Inflammatory macrophage treated with lipopolysaccharide for 1 hour (primary cell): ENCODE measurements around the gene HSD3B7.
"Not testable (repeated sequence)": the region's sequence is repeated elsewhere in the genome, so short reads cannot be mapped to it uniquely, and the experiment has no call there.

Experiments
- DNase-seq, 2 donors: peaks; one replicate each; pipeline ENCODE4 v3.0.0-alpha.2; 2020 to 2022

Gene HSD3B7

GRCh38 chr16:31002250-31002700 is 17.3 kb downstream of the HSD3B7 start:
- DNase-seq = no peak

- DNase-seq = no peak
These were observed 17.9 kb downstream of the HSD3B7 start for GRCh38 chr16:31002862-31003341.

GRCh38 chr16:31003744-31004143 is 18.7 kb downstream of the HSD3B7 start:
- no peak for DNase-seq

GRCh38 chr16:31004658-31005057 is 19.7 kb downstream of the HSD3B7 start:
- DNase-seq = no peak

GRCh38 chr16:31005350-31006085 is 20.5 kb downstream of the HSD3B7 start:
- DNase-seq = peak; percentile 43 to 79

- DNase-seq = no peak
These were observed 21.0 kb downstream of the HSD3B7 start for GRCh38 chr16:31006086-31006385.

- no peak for DNase-seq
These were observed 21.6 kb downstream of the HSD3B7 start for GRCh38 chr16:31006589-31006988.

GRCh38 chr16:31007684-31008083 is 22.7 kb downstream of the HSD3B7 start:
- no peak for DNase-seq

- DNase-seq = no peak
These were observed 23.1 kb downstream of the HSD3B7 start for GRCh38 chr16:31008149-31008548.

- no peak for DNase-seq
These were observed 23.5 kb downstream of the HSD3B7 start for GRCh38 chr16:31008551-31008950.

- DNase-seq = no peak
These were observed 24.1 kb downstream of the HSD3B7 start for GRCh38 chr16:31009120-31009519.

- DNase-seq = no peak
These were observed 25.0 kb downstream of the HSD3B7 start for GRCh38 chr16:31009894-31010584.

- no peak for DNase-seq
These were observed 25.7 kb downstream of the HSD3B7 start, which contains the start of gene STX1B for GRCh38 chr16:31010585-31011325. STX1B (minus strand) TSS chr16:31010638; CDS start chr16:31010396, 242 bp downstream.

- not testable (repeated sequence) for DNase-seq
These were observed 26.8 kb downstream of the HSD3B7 start for GRCh38 chr16:31011815-31012214.

- DNase-seq = not testable (repeated sequence)
These were observed 28.3 kb downstream of the HSD3B7 start for GRCh38 chr16:31013292-31013691.

- no peak for DNase-seq
These were observed 31.0 kb downstream of the HSD3B7 start for GRCh38 chr16:31016018-31016417.

- not testable (repeated sequence) for DNase-seq
These were observed 32.7 kb downstream of the HSD3B7 start for GRCh38 chr16:31017756-31018155.

GRCh38 chr16:31020536-31020935 is 35.5 kb downstream of the HSD3B7 start:
- peak; percentile 44 to 51 for DNase-seq

- DNase-seq = peak; percentile 48 to 59
These were observed 37.7 kb downstream of the HSD3B7 start for GRCh38 chr16:31022544-31023251.

- DNase-seq = no peak
These were observed 38.2 kb downstream of the HSD3B7 start for GRCh38 chr16:31023252-31023602.

GRCh38 chr16:31023627-31024226 is 38.7 kb downstream of the HSD3B7 start:
- no peak for DNase-seq

- DNase-seq = peak; percentile 84 to 92
These were observed 40.3 kb downstream of the HSD3B7 start for GRCh38 chr16:31025339-31025738.
